GM12878 (cell line): ENCODE data around the gene PSAPL1.

Experiments used
- CBX3 ChIP-seq: fragments of 200-600 bp; sonication (generic); IDR thresholded peaks from 2 replicates; pipeline ENCODE4 v1.6.1; 2016; ENCODE audit warnings: low read depth, borderline replicate concordance
- EP300 ChIP-seq, 2 experiments: fragments of 150-350 bp in 1 of 2; IDR thresholded peaks; 2 replicates each; pipeline ENCODE4 v1.6.1; 2011 to 2012; ENCODE audit warnings: low read depth in 2 of 2, low read length in 2 of 2, borderline replicate concordance in 1 of 2, improper control_type of control experiment in 1 of 2, inconsistent platforms in 1 of 2; ENCODE audit not compliant: control insufficient read depth in 1 of 2
- NFYB ChIP-seq: IDR thresholded peaks from 2 replicates; pipeline ENCODE4 v1.6.1; 2011; ENCODE audit warnings: low read depth, mild to moderate bottlenecking, low read length, improper control_type of control experiment, moderate library complexity; ENCODE audit not compliant: insufficient read depth
- NR2C1 ChIP-seq: fragments of 450-650 bp; IDR thresholded peaks from 2 replicates; pipeline ENCODE4 v1.6.1; 2017; ENCODE audit warnings: antibody characterized with exemption, mild to moderate bottlenecking, moderate library complexity
- RAD21 ChIP-seq: IDR thresholded peaks from 2 replicates; pipeline ENCODE4 v1.6.1; 2011; ENCODE audit warnings: mild to moderate bottlenecking, low read depth, low read length, moderate library complexity; ENCODE audit not compliant: insufficient read depth
- RCOR1 ChIP-seq: conservative IDR thresholded peaks from 2 replicates; pipeline ENCODE4 v1.6.1; 2012; ENCODE audit warnings: low read depth, low read length, improper control_type of control experiment
- SUZ12 ChIP-seq: fragments of 200-600 bp; sonication (generic); IDR thresholded peaks from one replicate; pipeline ENCODE4 v1.6.1; 2018; ENCODE audit warnings: antibody characterized with exemption, mild to moderate bottlenecking; ENCODE audit not compliant: unreplicated experiment
- TF ChIP-seq, protein P1 (sequence below): IDR thresholded peaks from 2 replicates; pipeline ENCODE4 v1.6.1; 2012; ENCODE audit warnings: low read length, inconsistent platforms
- TF ChIP-seq, protein P2 (sequence below), 3 experiments: IDR thresholded peaks in 2 of 3; conservative IDR thresholded peaks in 1 of 3; 2 replicates each; pipeline ENCODE4 v1.5.1; 2011; ENCODE audit warnings: low read depth in 3 of 3, low read length in 3 of 3, mild to moderate bottlenecking in 3 of 3, control low read depth in 2 of 3, moderate library complexity in 2 of 3, inconsistent platforms in 1 of 3, mixed read lengths in 1 of 3; ENCODE audit not compliant: control insufficient read depth in 2 of 3, insufficient read depth in 1 of 3; ENCODE audit errors: extremely low read depth in 1 of 3
- TF ChIP-seq, protein P3 (sequence below): fragments of 450-650 bp; IDR thresholded peaks from 2 replicates; pipeline ENCODE4 v1.6.1; 2017; ENCODE audit warnings: mild to moderate bottlenecking, low read depth, inconsistent platforms; ENCODE audit not compliant: poor library complexity, severe bottlenecking

DNA sequence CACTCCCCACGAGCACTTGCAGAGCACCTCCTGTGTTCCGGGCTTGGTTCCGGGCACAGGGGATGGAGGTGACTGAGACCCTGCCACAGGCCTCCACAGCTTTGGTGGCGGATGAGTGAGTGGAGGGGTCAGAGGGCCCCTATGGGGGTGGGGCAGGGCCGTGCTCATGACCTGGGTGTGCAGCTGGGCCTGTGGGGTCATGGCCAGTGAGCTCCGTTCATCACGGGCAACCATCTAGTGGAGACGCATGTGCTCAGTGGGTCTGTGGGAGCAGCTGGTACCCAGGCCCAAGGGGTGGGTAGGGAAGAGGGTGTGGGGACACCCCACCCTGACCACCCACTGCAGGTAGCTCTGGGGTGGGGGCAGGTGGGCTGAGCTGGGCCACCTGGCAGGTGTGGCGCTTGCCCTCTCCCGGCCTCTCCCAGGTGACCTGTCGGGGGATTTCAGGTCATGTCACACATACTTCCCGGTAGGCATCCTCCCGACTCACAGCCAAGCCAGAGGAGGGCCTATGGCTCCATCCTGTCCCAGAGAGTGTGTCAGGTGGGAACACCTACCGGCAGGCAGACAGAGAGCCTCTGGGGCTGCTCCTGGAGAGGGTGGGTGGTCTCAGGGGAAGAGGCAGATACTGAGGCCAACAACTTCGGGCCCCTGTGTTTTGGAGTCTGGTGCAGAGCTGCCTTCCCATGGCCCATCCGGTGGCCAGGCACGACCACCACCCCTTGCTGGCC, 3.6 kb downstream of the PSAPL1 start:
- TF ChIP-seq, protein P1, sequence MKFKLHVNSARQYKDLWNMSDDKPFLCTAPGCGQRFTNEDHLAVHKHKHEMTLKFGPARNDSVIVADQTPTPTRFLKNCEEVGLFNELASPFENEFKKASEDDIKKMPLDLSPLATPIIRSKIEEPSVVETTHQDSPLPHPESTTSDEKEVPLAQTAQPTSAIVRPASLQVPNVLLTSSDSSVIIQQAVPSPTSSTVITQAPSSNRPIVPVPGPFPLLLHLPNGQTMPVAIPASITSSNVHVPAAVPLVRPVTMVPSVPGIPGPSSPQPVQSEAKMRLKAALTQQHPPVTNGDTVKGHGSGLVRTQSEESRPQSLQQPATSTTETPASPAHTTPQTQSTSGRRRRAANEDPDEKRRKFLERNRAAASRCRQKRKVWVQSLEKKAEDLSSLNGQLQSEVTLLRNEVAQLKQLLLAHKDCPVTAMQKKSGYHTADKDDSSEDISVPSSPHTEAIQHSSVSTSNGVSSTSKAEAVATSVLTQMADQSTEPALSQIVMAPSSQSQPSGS = no peak
- TF ChIP-seq RCOR1 = no peak
- TF ChIP-seq EP300 (IDR thresholded peaks at IDR 0.05; ENCODE audit: borderline replicate concordance in 1 of 2, control insufficient read depth in 1 of 2, low read depth in 2 of 2, low read length in 2 of 2) = no peak
- TF ChIP-seq, protein P2, sequence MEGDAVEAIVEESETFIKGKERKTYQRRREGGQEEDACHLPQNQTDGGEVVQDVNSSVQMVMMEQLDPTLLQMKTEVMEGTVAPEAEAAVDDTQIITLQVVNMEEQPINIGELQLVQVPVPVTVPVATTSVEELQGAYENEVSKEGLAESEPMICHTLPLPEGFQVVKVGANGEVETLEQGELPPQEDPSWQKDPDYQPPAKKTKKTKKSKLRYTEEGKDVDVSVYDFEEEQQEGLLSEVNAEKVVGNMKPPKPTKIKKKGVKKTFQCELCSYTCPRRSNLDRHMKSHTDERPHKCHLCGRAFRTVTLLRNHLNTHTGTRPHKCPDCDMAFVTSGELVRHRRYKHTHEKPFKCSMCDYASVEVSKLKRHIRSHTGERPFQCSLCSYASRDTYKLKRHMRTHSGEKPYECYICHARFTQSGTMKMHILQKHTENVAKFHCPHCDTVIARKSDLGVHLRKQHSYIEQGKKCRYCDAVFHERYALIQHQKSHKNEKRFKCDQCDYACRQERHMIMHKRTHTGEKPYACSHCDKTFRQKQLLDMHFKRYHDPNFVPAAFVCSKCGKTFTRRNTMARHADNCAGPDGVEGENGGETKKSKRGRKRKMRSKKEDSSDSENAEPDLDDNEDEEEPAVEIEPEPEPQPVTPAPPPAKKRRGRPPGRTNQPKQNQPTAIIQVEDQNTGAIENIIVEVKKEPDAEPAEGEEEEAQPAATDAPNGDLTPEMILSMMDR (IDR thresholded peaks at IDR 0.05 in 2 of 3, conservative IDR thresholded peaks at IDR 0.05 in 1 of 3; ENCODE audit: control insufficient read depth in 2 of 3, extremely low read depth in 1 of 3, insufficient read depth in 1 of 3, low read depth in 3 of 3, low read length in 3 of 3) = no peak
- TF ChIP-seq, protein P3, sequence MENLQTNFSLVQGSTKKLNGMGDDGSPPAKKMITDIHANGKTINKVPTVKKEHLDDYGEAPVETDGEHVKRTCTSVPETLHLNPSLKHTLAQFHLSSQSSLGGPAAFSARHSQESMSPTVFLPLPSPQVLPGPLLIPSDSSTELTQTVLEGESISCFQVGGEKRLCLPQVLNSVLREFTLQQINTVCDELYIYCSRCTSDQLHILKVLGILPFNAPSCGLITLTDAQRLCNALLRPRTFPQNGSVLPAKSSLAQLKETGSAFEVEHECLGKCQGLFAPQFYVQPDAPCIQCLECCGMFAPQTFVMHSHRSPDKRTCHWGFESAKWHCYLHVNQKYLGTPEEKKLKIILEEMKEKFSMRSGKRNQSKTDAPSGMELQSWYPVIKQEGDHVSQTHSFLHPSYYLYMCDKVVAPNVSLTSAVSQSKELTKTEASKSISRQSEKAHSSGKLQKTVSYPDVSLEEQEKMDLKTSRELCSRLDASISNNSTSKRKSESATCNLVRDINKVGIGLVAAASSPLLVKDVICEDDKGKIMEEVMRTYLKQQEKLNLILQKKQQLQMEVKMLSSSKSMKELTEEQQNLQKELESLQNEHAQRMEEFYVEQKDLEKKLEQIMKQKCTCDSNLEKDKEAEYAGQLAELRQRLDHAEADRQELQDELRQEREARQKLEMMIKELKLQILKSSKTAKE = no peak
- no peak for TF ChIP-seq CBX3
- TF ChIP-seq SUZ12 = no peak
- TF ChIP-seq NFYB = no peak
- TF ChIP-seq NR2C1 = no peak
- TF ChIP-seq RAD21 = no peak
